ENCODE data around the gene ALDH2.
"Not testable (repeated sequence)": the region's sequence is repeated elsewhere in the genome, so short reads cannot be mapped to it uniquely, and the experiment has no call there.

The ALDH2 gene

GRCh38 chr12:111828338-111828979 lies 61.7 kb downstream of the ALDH2 start:
- no peak for DNase-seq

DNA sequence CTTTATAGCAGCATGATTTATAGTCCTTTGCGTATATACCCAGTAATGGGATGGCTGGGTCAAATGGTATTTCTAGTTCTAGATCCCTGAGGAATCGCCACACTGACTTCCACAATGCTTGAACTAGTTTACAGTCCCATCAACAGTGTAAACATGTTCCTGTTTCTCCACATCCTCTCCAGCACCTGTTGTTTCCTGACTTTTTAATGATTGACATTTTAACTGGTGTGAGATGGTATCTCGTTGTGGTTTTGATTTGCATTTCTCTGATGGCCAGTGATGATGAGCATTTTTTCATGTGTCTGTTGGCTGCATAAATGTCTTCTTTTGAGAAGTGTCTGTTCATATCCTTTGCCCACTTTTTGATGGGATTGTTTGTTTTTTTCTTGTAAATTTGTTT lies 62.9 kb downstream of the ALDH2 start:
- DNase-seq, result not testable (repeated sequence)

DNA sequence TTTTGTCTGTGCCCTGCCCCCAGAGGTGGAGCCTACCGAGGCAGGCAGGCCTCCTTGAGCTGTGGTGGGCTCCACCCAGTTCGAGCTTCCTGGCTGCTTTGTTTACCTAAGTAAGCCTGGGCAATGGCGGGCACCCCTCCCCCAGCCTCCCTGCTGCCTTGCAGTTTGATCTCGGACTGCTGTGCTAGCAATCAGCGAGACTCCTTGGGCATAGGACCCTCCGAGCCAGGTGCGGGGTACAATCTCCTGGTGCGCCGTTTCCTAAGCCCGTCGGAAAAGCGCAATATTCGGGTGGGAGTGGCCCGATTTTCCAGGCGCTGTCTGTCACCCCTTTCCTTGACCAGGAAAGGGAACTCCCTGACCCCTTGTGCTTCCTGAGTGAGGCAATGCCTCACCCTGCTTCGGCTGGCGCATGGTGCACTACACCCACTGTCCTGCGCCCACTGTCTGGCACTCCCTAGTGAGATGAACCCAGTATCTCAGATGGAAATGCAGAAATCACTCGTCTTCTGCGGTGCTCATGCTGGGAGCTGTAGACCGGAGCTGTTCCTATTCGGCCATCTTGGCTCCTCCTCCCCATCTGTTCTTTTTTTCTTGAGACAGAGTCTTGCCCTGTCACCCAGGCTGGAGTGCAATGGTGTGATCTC lies 68.1 kb downstream of the ALDH2 start:
- not testable (repeated sequence) for DNase-seq

DNA sequence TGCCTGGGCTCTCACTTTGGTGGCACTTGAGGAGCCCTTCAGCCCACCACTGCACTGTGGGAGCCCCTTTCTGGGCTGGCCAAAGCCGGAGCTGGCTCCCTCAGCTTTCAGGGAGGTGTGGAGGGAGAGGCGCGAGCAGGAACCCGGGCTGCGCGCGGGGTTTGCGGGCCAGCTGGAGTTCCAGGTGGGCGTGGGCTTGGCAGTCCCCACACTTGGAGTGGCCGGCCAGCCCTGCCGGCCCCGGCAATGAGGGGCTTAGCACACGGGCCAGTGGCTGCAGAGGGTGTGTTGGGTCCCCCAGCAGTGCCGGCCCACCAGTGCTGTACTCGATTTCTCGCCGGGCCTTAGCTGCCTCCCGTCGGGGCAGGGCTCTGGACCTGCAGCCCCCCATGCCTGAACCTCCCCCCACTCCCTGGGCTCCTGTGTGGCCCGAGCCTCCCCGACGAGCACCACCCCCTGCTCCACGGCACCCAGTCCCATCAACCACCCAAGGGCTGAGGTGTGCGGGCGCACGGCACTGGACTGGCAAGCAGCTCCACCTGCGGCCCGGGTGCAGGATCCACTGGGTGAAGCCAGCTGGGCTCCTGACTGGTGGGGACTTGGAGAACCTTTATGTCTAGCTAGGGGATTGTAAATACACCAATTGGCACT lies 68.9 kb downstream of the ALDH2 start:
- not testable (repeated sequence) for DNase-seq

DNA sequence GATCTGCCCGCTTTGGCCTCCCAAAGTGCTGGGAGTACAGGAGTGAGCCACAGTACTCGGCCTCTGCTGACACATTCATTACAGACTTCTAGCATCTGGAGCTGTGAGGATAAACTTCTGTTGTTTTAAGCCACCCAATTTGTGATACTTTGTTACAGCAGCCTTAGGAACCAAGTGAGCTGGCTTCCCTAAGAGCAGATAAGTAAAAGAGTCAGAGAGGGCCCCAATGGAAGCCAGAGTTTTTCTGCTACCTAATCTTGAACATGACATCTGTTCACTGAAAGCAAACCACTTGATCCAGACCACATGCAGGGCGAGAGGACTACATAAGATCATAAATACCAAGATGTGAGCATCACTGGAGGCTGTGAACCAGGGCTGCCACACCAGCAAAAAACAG lies 71.6 kb downstream of the ALDH2 start:
- DNase-seq, result no peak

DNA sequence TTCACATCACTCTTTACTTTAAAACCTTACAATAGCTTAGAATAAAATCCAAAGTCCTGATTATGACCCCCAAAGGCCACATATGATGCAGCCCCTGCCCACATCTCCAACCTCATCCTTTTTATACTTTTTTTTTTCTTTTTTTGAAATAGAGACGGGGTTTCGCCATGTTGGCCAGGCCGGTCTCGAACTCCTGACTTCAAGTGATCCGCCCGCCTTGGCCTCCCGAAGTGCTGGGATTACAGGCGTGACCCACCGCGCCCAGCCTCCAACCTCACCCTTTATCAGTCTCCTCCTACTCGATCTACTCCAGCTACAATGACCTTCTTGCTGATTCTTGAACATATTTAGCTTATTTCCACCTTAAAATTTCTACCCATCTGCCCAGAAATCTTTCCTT lies 74.1 kb downstream of the ALDH2 start:
- DNase-seq, result no peak

DNA sequence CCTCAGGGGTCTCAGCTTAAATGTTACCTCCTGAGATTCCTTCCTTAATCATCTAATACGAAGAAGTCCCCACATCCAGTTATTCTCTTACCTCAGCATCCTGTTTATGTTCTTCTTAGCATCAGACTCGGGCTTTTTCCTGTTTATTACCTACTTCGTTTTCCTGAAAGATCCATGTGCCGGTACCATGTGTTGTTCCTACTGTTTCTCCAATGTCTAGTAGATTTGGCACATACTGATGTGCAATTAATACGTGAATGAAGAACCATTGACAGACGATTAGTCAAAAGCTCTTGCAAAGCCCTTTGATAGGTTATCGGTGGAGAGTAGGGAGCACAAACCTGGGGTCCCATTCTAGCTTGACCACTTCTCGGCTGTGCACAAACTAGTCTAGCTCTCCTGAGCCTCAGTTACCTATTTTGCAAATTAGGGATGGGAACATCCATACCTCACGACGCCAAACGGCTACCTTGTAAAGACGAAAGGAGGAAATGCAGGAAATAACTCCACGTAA lies 74.6 kb downstream of the ALDH2 start:
- no peak for DNase-seq

DNA sequence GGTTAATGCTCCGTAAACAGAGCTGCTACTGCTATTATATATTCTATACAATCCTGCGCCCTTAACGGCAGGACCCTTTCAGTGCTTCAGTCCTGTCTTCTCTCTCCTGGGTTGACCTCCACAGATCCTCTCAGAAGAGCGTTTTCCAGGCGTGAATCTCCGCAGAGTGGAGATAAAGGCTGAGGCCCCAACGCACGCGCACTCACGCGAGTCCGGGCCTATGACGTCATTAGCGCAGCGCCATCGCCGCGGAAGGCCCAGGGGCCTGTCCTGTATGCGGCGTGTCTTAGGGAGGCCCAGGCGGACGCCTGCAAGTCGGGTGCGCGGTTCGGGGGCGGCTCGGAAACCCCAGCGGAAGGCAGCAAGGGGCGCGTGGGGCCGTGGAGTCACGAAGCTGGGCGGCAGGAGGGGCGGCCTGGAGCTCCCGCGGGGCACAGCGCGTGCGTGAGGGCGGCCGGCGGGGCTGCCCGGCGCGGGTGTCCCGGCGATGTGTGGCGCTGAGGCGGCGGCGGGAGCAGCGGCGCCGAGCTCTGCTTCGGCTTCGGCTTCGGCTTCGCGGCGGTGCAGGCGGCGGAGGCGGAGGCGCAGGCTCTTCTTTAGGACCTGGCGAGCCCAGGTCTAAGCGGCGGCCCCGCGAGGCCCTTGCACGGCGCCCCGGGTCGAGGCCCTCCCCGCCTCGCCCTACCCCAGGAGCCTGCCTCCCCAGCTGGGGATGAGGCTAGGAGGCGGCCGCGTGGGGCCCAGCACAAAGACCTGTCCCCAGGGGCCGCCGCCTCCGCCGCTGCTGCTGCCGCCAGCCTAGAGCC lies 75.2 kb downstream of the ALDH2 start, which contains the start of gene MAPKAPK5:
Gene MAPKAPK5 (plus strand): TSS at position 479 of the 806 bp plus-strand sequence. CDS start 506 bp downstream, outside the sequence.
- peak; percentile 87 for DNase-seq

- DNase-seq, result no peak
Measured at GRCh38 chr12:111842556-111843396, 76.0 kb downstream of the ALDH2 start.

GRCh38 chr12:111846016-111846415 lies 79.3 kb downstream of the ALDH2 start:
- no peak for DNase-seq

- no peak for DNase-seq
Measured at GRCh38 chr12:111850526-111850925, 83.8 kb downstream of the ALDH2 start.

DNA sequence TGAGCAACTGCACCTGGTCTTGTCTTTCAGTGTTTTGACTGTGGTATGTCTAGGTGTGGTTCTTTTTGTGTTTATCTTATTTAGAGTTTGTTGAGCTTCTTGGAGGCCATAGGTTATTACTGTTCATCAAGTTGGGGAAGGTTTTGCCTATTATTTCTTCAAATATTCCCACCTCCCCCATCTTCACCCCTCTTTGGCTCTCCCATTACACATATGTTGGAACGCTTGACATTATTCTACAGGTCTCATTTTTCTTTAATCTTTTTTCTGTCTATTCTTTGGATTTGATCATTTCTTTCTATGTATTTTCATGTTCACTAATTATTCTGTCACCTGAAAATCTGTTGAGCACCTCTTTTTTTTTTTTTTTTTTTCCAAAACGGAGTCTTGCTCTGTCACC lies 91.5 kb downstream of the ALDH2 start:
- DNase-seq, result no peak

DNA sequence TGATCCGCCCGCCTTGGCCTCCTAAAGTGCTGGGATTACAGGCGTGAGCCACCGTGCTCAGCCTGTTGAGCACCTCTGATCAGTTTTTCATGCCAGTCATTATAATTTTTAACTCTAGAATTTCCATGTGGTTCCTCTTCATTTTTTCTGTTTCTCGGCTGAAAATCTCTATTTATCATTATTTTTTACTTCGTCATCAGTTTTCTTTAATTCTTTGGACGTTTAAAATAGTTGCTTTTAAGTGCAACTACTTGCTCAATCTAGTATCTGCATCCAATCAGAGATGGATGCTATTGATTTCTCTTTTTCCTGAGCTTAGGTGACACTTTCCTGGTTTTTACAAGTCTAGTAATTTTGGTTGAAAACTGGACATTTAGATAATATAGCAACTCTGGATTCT lies 92.0 kb downstream of the ALDH2 start:
- DNase-seq, result no peak

GRCh38 chr12:111864913-111865312 lies 98.2 kb downstream of the ALDH2 start:
- DNase-seq, result no peak

All from DMS153 (cell line).